NCI-H2081 treated with DMSO at 0.1 percent for 48 hours (cell line): ENCODE data around the gene TLE6.
"Not testable (repeated sequence)": the region's sequence is repeated elsewhere in the genome, so short reads cannot be mapped to it uniquely, and the experiment has no call there.

Experiments used
- DNase-seq: peaks from one replicate; lab custom pipeline; 2025; lab: John Stamatoyannopoulos, UW

Gene TLE6

DNA sequence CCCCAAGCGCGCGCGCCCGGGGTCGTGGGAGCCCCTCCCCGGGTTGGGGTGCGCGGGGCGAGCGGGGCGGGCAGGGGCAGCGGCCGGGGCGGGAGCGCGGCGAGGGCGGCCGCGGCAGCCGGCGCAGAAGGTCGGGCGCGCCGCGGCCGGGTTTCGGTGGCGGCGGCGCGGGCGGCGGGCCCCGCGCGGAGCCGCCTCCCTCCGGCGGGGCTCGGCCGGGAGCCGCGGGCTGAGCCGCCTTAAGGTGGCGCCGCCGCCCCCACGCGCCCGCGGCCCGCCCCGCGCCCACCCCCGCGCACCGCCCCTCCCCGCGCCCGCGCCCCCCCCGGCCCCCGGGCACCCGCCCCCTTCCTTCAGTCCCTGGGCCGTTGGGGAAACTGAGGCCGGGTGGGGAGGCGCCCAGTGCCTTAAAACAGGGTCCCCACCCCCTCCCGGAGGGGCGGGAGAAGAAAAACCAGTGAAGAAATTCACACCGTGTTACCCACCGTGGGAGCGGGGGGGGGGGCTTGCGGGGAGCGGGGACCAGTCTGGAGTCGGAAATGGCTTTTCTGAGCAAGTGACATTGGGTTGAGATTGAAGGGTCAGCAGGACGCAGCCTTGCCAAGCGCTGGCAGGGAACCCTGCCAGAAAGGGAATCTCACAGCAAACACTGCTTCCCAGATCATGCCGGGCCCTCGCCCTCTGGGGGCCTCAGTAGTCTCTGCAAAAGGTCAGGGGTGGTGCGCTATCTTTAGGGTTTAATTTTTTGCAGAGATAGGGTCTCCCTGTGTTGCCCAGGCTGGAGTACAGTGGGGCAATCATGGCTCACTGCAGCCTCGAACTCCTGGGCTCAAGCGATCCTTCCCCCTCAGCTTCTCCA lies 51.9 kb downstream of the TLE6 start, which contains the start of gene TLE2:
TLE2 (minus strand) TSS at position 216 of the 859 bp plus-strand sequence. CDS start 376 bp downstream, outside the sequence.
- DNase-seq, result no peak

DNA sequence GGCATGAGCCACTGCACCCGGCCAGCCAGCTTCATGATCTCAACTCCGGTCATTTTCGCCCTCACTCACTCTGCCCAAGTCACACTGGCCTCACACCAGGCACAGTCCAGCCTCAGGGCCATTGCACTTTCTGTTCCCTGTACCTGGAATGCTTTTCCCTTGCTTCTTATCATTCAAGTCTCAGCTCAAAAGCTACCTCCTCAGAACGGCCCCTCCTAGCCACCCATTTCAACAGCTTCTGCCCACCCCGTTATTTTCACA lies 54.2 kb downstream of the TLE6 start:
- DNase-seq, result no peak

DNA sequence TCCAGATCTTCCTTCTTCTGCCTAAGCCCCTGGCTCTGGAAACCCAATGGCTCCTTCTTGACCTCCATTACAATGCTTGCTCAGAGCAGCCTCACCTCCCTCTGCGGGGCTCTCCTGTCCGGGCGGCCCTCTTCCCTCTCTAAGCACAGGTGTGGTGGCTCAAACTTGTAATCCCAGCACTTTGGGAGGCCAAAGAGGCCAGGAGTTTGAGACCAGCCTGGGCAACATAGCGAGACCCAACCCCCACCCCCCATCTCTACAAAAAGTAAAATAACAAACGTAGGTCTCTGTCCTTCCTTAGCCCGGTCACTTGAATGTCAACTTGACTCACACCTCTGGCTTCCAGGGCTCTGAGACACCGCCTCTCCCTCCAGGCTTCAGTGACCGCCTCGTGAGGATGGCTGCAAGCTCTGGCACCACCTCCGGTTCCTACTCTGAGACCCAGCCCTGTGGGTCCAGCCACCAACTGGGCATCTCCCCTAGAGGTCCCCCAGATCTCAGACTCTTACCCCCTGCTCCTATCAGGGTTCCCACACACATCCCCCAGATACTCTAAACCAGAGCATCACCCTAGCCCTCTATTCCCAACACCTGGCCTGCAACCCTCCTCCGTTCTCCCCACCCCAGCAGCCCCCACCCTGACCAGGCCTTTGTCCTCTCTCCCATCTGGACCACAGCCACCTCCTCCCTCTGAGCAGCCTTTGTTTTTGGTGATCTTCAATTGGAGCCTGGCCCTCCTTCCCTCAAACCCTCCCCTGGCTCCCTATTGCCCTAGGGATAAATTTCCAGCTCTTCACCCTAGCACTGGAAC lies 56.4 kb downstream of the TLE6 start:
- DNase-seq, result no peak

DNA sequence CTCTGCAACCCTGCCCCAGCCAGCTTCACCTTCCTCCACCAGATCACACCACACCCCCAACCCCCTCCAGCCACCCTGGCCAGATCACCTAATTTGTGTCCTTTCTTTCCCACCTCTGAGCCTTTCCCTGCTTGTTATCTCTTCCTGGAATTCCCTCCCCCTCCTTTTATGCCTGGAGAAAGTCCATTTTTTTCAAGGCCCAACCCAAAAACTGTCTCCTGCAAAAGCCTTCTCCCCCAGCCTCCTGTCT lies 57.0 kb downstream of the TLE6 start:
- DNase-seq, result no peak

DNA sequence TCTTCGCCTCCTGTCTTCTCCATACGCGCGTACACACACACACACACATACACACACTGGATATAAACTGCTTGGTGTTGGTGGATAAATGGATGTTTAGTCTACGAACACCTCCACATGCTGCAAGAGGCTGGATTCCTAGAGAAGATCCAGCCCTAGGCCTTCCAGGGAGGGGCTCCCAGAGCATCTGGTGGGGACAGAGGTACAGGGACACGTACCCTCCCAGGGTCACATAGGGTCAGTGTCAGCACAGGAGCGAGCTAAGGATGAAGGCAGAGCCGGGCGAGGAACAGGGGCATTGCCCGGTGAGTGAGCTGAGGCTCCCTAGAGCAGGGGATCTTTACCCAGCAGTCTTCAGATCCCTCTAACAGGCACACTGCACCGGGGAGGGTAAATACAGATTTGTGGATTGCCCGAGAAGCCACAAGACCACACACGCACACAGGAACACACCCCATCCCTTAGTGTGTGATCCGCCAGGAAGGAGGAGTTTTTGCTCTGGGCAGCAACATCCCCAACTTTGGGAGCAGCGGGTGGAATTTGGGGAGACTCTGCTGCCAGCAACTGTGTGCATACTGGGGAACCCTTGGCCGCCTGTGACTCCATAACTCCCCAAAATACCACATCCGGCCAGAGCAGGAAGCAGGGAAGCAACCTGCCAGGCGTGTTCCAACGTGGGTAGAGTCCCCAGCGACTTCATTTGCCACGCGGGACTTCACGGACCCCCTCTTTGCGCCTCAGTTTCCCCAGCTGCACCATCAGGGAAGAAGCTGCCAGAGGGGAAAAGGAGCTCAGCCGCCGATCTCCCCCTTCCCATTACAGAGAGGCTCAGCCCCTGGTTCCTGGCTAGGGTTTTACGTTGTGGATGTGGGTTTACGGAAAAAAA lies 57.5 kb downstream of the TLE6 start:
- DNase-seq, result no peak

DNA sequence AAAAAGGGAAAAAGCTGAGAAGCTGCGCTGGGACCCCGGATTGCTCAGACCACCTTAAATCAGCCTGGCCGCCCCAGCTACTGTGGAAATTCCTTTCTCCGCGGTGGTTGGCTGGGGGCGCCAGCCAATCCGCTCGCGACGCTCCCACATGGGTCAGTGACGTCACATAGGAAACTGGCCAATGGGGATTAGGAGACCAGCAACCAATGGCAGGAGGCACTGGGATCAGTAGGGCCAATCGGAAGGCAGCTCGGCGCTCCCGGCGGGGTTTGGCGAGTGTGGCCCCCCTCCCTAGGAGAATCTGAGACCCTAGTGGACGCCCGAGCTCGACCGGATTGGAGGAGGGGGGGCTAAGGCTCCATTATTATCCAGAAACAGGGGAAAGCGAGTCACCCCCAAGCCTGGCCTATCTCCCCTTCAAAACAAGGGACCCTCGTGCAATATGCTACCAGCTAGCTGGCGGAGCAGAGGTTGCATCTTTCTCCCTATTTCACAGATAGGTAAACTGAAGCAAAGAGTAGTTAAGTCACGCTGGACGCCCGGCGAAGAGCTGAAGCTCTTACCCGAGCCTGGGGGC lies 58.3 kb downstream of the TLE6 start:
- DNase-seq, result peak; percentile 94

DNA sequence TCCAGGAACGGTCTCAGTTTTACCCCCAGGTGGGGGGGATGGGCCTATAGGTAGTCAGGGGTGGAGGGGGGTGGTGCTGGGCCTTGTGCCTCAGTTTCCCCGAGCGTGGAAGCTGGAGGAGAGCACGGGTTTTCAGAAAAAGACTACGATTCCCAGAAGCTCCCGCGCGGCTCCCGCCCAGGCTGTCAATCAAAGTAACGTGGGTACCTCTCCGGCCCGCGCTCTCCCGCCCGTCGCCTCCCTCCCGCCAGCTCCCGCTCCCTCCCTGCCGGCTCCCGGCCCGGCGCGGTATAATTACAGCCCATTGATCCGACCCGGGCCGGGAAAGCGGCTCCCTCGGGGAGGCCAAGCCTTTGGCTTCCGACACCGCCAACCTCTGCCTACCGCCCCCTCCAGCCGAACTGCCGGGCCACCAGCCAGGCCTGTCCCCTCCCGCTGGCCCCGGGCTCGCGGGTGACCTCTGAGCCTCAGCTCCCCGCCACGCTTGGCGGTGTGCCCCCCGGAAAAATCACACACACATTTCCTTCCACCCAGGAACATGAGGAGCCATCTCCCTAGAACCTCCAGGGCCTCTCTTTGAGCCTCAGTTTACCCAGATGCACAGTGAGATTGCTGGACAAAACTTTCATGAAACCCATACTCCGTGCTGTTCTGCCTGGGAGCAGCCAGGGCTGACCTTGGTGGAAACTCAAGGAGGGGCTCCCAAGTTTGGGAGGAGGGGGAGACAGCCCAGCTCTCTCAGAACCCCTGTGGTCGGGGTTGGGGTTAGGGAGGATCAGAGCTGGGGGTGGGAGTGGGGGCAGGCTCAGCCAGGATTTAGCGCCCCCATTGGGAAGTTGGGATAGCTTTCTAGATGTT lies 59.0 kb downstream of the TLE6 start:
- peak; percentile 89 for DNase-seq

DNA sequence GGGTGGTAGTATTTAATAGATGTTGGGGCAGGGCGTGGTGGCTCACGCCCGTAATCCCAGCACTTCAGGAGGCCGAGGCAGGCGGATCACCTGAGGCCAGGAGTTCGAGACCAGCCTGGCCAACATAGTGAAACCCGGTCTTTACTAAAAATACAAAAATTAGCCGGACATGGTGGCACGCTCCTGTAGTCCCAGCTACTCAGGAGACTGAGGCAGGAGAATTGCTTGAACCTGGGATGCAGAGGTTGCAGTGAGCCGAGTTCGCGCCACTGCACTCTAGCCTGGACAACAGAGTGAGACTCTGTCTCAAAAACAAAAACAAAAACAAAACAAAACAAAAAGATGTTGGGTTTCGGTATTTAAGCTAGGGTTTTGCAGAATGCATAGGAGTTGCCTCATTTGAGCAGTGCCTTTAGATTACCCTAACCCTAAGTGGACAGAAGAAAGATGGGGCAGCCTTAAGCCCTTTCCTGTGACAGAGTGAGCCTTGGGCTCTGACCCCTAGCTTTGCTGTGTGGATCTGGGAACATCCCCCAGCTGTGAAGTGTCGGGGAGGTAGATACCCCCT lies 59.7 kb downstream of the TLE6 start:
- DNase-seq, result not testable (repeated sequence)

DNA sequence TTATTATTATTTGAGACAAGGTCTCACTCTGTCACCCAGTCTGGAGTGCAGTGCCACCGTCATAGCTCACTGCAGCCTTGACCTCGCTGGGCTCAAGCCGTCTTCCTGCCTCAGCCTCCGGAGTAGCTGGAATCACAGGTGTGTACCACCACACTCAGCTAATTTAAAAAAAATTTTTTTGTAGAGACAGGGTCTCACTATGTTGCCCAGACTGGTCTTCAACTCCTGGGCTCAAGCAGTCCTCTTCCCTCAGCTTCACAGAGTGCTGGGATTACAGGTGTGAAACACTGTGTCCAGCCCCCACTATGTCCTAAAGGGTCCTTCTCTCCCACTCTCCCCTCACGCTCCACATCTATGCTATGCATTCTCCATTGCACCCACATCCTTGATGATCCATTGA lies 60.9 kb downstream of the TLE6 start:
- no peak for DNase-seq

DNA sequence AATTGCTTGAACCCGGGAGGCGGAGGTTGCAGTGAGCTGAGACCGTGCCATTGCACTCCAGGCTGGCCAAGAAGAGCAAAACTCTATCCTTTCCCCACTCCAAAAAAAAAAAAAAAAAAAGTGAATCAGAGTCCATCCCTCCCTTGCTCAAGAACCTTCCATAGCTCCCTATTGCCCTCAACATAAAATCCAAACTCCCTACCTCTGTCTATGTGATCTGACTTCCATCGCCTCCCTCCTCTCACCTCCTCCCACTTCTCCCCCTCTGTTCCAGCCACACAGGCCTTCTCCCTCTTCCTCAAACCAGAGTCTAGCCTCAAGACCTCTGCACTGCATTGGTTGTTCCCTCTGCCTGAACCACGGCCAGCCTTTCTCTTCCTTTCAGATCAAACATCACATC lies 61.8 kb downstream of the TLE6 start:
- no peak for DNase-seq

DNA sequence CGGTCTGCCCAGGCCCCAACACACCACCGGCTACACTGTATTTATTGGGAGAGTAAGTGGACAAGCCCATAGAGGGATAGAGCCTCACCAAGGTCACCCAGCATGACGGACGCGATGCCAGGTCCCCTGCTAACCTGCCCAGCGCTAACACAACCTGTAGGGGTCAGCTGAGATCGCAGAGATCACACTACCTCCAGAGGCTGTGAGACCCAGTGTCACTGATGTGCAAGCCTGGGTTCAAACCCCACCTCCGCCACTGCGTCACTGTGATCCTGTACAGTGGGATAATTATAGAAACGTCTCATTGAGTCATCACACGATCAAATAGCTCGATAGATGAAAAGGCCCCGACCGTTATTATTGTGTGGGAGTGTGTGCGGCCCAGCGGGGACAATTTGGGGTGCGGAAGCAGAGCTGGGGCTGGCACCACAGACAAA lies 62.3 kb downstream of the TLE6 start:
- DNase-seq, result no peak

DNA sequence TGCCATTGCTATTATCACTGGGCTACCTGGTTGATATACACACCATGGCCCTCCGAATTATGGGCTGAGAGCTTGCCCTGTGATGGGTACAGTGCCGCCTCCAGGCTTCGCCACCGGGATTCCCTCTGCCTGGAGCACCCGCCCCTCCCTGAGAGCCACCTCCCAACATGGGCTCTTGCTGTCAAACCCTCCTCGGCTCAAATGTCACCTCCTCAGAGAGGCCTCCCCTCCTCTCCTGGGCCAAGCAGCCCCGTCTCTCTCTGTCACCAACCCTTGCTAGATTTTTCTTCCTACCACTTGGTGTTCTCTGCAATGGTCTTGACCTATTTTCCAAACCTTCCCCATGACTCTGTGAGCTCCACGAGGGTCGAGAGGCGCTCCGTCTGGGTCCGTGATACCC lies 64.0 kb downstream of the TLE6 start:
- no peak for DNase-seq

DNA sequence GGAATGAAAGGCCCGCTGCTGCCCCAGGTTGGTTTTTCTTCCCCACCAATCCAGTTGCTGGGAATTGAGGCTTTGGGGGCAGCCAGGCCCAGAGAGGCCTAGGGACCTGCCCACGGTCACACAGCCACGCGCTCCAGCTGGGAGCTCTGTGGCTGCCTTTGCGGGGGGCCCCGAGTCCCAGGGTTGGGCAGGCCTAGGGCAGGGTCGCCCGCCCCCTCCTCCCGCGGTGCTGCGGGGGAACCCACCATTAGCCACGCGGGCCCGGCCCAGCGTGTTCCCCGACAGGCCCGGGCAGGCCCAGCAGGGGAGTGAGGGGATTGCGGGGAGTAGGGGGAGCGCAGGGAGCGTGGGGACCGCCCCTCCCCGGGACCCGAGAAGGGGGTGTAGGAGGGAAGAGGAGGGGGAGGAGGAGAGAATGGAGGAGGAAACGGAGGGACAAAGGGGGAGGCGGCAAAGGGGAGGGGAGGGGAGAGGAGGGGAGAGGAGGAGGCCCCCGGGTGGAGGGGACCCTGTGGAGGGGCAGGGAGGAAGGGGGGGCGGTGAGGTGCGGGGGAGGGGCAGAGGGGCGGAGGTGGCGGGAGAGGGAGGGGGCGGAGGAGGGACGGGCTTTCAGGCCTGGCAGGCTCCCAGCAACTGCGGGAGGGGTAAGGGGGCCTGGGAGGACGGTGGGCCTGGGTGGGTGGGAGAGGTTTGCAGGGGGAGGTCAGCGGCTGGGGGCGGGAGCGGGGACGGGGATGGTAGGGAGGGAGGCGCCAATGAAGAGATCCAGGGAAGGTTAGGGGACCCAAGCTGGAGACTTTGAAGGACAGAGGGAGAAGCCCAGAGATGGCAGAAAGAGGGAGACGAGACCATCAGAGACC lies 64.6 kb downstream of the TLE6 start:
- no peak for DNase-seq

DNA sequence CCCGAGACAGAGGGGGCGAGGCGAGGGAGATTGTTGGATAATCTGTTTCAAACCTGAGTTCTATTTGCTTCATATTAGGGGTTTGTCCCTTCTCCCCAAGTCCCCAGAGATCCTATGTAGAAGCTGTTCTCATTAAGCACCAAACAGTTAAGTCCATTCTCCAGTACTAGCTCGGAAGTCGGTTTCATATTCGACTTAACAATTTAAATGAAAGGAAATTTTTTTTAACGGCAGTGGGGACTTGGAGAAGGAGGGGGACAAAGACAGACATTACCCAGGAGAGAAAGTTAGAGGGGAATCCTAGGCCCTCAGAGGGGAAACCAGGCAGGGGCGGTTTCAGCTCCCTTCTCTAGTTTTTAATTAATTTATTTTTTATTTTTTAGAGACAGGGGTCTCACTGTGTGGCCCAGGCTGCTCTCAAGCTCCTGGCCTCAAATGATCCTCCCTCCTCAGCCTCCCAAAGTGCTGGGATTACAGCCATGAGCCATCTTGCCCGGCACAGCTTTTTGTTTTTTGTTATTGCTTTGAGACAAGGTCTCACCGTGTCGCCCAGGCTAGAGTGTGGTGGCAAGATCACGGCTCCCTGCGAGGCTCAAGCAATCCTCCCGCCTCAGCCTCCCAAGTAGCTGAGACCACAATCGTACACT lies 65.4 kb downstream of the TLE6 start:
- DNase-seq, result no peak
